Suprapubic skin (tissue), 4 donors: ENCODE data around the gene FRMPD4. TPM values are rescaled to one million over a fixed set of nuclear protein-coding genes. Genes with fewer than 3 reads are reported as not detected.
"Not testable (repeated sequence)": the region's sequence is repeated elsewhere in the genome, so short reads cannot be mapped to it uniquely, and the experiment has no call there.

Source experiments
- DNase-seq, 2 donors: peaks; one replicate each; pipeline ENCODE4 v3.0.0-alpha.2; 2019; ENCODE audit warnings: low spot score in 2 of 2
- H3K27ac ChIP-seq: fragments of 200-600 bp; sonication (generic); one replicate; pipeline ENCODE4 v1.5.1; 2019
- H3K27me3 ChIP-seq: fragments of 200-600 bp; sonication (generic); one replicate; pipeline ENCODE4 v1.5.1; 2019
- H3K36me3 ChIP-seq: fragments of 200-600 bp; sonication (generic); one replicate; pipeline ENCODE4 v1.5.1; 2019
- H3K4me1 ChIP-seq: fragments of 200-600 bp; sonication (generic); one replicate; pipeline ENCODE4 v1.5.1; 2019
- H3K4me3 ChIP-seq: fragments of 200-600 bp; sonication (generic); one replicate; pipeline ENCODE4 v1.5.1; 2019; ENCODE audit warnings: mild to moderate bottlenecking
- H3K9me3 ChIP-seq: fragments of 200-600 bp; sonication (generic); one replicate; pipeline ENCODE4 v1.5.1; 2019
- EP300 ChIP-seq: sonication (generic); formaldehyde crosslinking; IDR thresholded peaks from one replicate; pipeline ENCODE4 v1.6.1; 2017; ENCODE audit warnings: antibody characterized with exemption
- POLR2A ChIP-seq, 2 donors: fragments of 450-650 bp; IDR thresholded peaks; one replicate each; pipeline ENCODE4 v1.6.1; 2017; ENCODE audit warnings: antibody characterized with exemption in 2 of 2, mild to moderate bottlenecking in 2 of 2, moderate library complexity in 2 of 2
- POLR2AphosphoS5 ChIP-seq, 3 donors: sonication (generic); formaldehyde crosslinking; IDR thresholded peaks; one replicate each; pipeline ENCODE4 v1.6.1; 2017; ENCODE audit warnings: antibody characterized with exemption in 3 of 3
- whole genome bisulfite sequencing: methylation state at CpG from one replicate; pipeline ENCODE4 v1.1.5; 2018; 5-methylcytosine and 5-hydroxymethylcytosine counted together
- total RNA-seq, 4 donors: library from RNA; depleted of rRNA; stranded (reverse); fragments of >200 nt; gene quantifications; one replicate each; pipeline ENCODE4 v1.1.0, GENCODE V29; 2016
- TF ChIP-seq, protein P1 (sequence below), 2 donors: fragments of 200-600 bp in 1 of 2; fragments of 450-650 bp in 1 of 2; sonication (generic) in 1 of 2; IDR thresholded peaks; one replicate each; pipeline ENCODE4 v1.5.1; 2016 to 2019; ENCODE audit warnings: antibody characterized with exemption in 2 of 2, mild to moderate bottlenecking in 1 of 2, moderate library complexity in 1 of 2

FRMPD4 gene
- total RNA-seq, 4 donors from 2014 or later: 0.08 to 0.13 TPM; not detected in 2

- TF ChIP-seq POLR2AphosphoS5 (IDR thresholded peaks at IDR 0.05) (no peak), POLR2A (IDR thresholded peaks at IDR 0.05) (no peak)
- TF ChIP-seq, protein P1, sequence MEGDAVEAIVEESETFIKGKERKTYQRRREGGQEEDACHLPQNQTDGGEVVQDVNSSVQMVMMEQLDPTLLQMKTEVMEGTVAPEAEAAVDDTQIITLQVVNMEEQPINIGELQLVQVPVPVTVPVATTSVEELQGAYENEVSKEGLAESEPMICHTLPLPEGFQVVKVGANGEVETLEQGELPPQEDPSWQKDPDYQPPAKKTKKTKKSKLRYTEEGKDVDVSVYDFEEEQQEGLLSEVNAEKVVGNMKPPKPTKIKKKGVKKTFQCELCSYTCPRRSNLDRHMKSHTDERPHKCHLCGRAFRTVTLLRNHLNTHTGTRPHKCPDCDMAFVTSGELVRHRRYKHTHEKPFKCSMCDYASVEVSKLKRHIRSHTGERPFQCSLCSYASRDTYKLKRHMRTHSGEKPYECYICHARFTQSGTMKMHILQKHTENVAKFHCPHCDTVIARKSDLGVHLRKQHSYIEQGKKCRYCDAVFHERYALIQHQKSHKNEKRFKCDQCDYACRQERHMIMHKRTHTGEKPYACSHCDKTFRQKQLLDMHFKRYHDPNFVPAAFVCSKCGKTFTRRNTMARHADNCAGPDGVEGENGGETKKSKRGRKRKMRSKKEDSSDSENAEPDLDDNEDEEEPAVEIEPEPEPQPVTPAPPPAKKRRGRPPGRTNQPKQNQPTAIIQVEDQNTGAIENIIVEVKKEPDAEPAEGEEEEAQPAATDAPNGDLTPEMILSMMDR (IDR thresholded peaks at IDR 0.05): no peak
- H3K27ac ChIP-seq: no peak overlapping the region
- H3K4me3 ChIP-seq: no peak overlapping the region
- H3K27me3 ChIP-seq: no peaks in the 10 kb centered on the region
- DNase-seq: no peak
- H3K9me3 ChIP-seq: no peaks in the 10 kb centered on the region
- no peaks in the 10 kb centered on the region for H3K36me3 ChIP-seq
- 84% methylated on average over 2 of the region's 3 CpGs for WGBS
- H3K4me1 ChIP-seq: no peaks in the 10 kb centered on the region
These were observed 366.9 kb downstream of the FRMPD4 start for GRCh38 chrX:12505127-12505526.

DNA sequence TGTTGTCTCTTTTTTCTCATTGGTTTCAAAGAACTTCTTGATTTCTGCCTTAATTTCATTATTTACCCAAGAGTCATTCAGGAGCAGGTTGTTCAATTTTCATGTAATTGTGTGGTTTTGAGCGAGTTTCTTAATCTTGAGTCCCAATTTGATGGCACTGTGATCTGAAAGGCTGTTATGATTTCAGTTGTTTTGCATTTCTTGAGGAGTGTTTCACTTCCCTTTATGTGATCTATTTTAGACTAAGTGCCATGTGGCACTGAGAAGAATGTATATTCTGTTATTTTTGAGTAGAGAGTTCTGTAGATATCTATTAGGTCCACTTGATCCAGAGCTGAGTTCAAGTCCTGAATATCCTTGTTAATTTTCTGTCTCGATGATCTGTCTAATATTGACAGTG, 377.1 kb downstream of the FRMPD4 start:
- H3K4me1 ChIP-seq, H3K36me3 ChIP-seq, H3K4me3 ChIP-seq, H3K27me3 ChIP-seq, H3K27ac ChIP-seq, H3K9me3 ChIP-seq, DNase-seq: not testable (repeated sequence)
- 77% methylated on average over 2 of the region's 2 CpGs for WGBS

- no peak for DNase-seq
- H3K4me3 ChIP-seq: no peak overlapping the region
- no peaks in the 10 kb centered on the region for H3K27me3 ChIP-seq
- WGBS: 40% methylated on average over 5 of the region's 5 CpGs
- no peaks in the 10 kb centered on the region for H3K4me1 ChIP-seq
- H3K9me3 ChIP-seq: no peaks in the 10 kb centered on the region
- TF ChIP-seq, protein P1 (IDR thresholded peaks at IDR 0.05): no peak
- no peak for TF ChIP-seq EP300
- no peak for TF ChIP-seq POLR2A (IDR thresholded peaks at IDR 0.05)
- no peak for TF ChIP-seq POLR2AphosphoS5 (IDR thresholded peaks at IDR 0.05)
- H3K27ac ChIP-seq: no peak overlapping the region
- H3K36me3 ChIP-seq: no peaks in the 10 kb centered on the region
These were observed 388.0 kb downstream of the FRMPD4 start for GRCh38 chrX:12526306-12526705.

- not testable (repeated sequence) for H3K4me3 ChIP-seq, H3K27me3 ChIP-seq, H3K36me3 ChIP-seq, H3K4me1 ChIP-seq, DNase-seq, H3K9me3 ChIP-seq, H3K27ac ChIP-seq
- 72% methylated on average over 10 of the region's 11 CpGs for WGBS
These were observed 399.8 kb downstream of the FRMPD4 start for GRCh38 chrX:12538096-12538495.

- H3K27ac ChIP-seq, H3K36me3 ChIP-seq, H3K4me3 ChIP-seq: not testable (repeated sequence)
These were observed 404.0 kb downstream of the FRMPD4 start for GRCh38 chrX:12542251-12542650.

GRCh38 chrX:12548341-12548740, 410.1 kb downstream of the FRMPD4 start:
- no peak overlapping the region for H3K4me3 ChIP-seq
- WGBS: 80% methylated on average over 3 of the region's 3 CpGs
- no peak for DNase-seq
- H3K27ac ChIP-seq: no peak overlapping the region
- TF ChIP-seq, protein P1 (IDR thresholded peaks at IDR 0.05): no peak
- TF ChIP-seq POLR2AphosphoS5 (IDR thresholded peaks at IDR 0.05) (no peak), EP300 (no peak), POLR2A (IDR thresholded peaks at IDR 0.05) (no peak)
- H3K27me3 ChIP-seq: no peaks in the 10 kb centered on the region
- H3K9me3 ChIP-seq: no peaks in the 10 kb centered on the region
- H3K4me1 ChIP-seq: no peaks in the 10 kb centered on the region
- no peaks in the 10 kb centered on the region for H3K36me3 ChIP-seq

More at GRCh38 chrX:12542251-12542650, 404.0 kb downstream of the FRMPD4 start:
- H3K9me3 ChIP-seq, H3K4me1 ChIP-seq, DNase-seq, H3K27me3 ChIP-seq: not testable (repeated sequence)
- 70% methylated on average over 3 of the region's 3 CpGs for WGBS

- Histone ChIP-seq H3K4me1 (no peaks in the 10 kb centered on the region), H3K27me3 (no peaks in the 10 kb centered on the region), H3K27ac (no peak overlapping the region), H3K36me3 (no peaks in the 10 kb centered on the region), H3K4me3 (no peak overlapping the region), H3K9me3 (no peaks in the 10 kb centered on the region)
- DNase-seq: no peak
- 16% methylated on average over 1 of the region's 1 CpG for WGBS
- TF ChIP-seq, protein P1 (IDR thresholded peaks at IDR 0.05): no peak
- no peak for TF ChIP-seq POLR2AphosphoS5 (IDR thresholded peaks at IDR 0.05)
- TF ChIP-seq POLR2A (IDR thresholded peaks at IDR 0.05): no peak
- TF ChIP-seq EP300: no peak
These were observed 410.5 kb downstream of the FRMPD4 start for GRCh38 chrX:12548746-12549145.
